ENCODE data around the gene PTP4A1. TPM values are rescaled to one million over a fixed set of nuclear protein-coding genes. Genes with fewer than 3 reads are reported as not detected.

The PTP4A1 gene
- 90.3 to 103 TPM (median 93.9 TPM) in 5 replicates for total RNA-seq (2022; extraction: Qiagen RNA extraction)

DNA sequence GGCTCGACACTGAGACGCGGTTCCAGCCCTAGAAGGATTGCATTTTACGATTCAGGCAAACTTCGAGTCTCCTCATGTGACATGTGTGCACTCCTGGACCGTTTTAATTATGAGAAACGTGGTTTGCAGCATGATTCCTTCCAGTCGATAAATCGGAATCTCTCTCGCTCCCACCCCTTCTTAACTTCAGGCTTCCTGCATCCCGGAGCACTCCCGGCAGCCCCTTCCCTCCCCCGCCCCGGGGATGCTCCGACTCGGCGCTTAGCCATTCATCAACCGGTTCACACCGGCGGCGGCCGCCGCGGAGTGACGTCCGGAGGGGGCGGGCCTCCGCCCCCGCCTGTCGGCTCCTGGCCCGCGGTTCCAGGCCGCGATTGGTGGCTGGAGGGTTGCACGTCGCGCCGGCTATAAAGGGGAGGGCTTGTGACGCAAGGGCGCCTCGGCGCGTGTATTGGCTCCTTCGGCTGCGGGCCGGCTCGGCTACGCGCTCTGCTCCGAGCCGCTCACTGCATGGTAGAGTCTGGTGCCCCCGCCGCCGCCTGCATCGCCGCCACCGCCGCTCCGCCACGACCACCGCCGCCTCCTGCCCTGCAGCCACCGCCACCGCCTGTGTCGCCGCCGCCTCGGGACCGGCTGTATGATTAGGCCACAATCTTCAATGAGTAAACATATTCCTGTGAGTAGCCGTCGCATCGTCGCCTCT is at the start of gene PTP4A1, which contains the start of gene LOC128125822:
Gene PTP4A1 (plus strand): TSS at position 437 of the 703 bp plus-strand sequence. CDS start 4,401 bp downstream, outside the sequence.
Gene LOC128125822 (plus strand): TSS at position 437 of the 703 bp plus-strand sequence.

Other genes starting within 250 kb of the PTP4A1 start
- 8.2 to 11.1 TPM (median 10.6 TPM) in 5 replicates for gene PHF3, start 63.3 kb downstream of the PTP4A1 start, total RNA-seq (2022; extraction: Qiagen RNA extraction)